GM21381 (cell line): ENCODE measurements around the gene ARHGEF19.

Source experiments
- ATAC-seq: cut with Tn5 transposase; IDR thresholded peaks from one replicate; pipeline ENCODE4 v1.9.1; 2021; ENCODE audit warnings: mild to moderate bottlenecking, moderate library complexity; ENCODE audit not compliant: unreplicated experiment

The ARHGEF19 gene

DNA sequence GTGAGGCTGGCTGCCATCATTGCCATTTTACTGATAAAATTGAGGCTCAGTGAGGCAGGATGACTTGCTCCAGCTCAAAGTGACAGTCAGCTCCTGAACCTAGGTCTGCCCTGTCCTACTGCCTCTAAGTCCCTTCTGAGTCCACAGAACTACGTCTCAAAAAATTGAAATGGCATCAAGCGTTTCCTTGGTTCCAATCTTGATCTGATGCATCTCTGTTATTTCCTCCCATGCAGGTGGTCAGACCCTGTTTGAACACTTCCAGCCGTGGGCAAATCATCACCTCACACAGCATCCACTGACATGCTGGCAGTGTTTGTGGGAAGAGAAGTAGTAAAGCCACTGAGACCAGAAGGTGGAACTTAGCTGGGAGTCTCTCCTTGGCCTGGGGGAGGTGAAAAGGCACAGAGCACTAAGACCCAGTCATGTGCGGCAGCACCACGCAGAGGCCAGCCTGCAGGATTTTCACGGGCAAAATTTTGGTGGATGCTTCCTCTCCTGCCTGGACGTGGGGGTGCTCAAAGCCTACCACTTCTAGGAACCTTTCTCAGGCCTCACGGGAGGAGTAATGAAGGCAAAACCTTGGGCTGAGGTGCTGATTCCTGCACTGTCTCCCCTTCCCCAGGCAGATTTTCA lies 32.3 kb upstream of the ARHGEF19 start:
- ATAC-seq, result no peak

- no peak for ATAC-seq
Measured at GRCh38 chr1:16243936-16244649, 31.6 kb upstream of the ARHGEF19 start.

- ATAC-seq, result no peak
Measured at GRCh38 chr1:16243215-16243610, 30.8 kb upstream of the ARHGEF19 start.

DNA sequence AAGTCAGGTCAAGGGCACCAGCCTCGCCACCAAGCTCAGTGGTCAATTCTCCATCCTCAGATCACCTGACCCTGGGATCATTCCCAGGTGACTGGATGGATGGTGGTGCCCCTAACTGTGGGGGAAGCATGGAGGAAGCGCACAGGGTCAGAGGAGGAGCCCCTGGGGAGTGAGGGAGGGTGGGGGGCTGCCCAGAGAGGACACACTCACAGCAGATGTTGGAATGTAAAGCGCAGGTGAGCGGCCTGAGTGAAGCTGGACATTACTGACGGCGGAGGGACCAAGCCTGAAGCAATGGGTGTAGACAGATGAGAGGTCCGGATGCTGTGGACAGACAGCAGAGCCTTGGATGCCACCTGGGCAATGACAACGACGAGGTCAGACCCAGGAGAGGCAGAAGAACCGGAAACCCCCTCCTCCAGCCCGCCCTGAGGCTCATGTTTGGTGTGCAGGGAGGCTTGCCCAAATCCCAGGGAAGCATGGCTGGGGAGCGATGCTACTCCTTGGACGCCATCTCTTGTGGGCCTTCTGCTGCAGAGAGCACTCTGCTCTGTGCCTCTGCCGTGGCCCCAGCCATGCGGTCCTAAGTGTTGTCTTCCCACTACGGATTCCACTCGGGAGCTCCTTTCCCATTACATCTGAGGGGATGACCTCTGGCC lies 30.2 kb upstream of the ARHGEF19 start:
- no peak for ATAC-seq

DNA sequence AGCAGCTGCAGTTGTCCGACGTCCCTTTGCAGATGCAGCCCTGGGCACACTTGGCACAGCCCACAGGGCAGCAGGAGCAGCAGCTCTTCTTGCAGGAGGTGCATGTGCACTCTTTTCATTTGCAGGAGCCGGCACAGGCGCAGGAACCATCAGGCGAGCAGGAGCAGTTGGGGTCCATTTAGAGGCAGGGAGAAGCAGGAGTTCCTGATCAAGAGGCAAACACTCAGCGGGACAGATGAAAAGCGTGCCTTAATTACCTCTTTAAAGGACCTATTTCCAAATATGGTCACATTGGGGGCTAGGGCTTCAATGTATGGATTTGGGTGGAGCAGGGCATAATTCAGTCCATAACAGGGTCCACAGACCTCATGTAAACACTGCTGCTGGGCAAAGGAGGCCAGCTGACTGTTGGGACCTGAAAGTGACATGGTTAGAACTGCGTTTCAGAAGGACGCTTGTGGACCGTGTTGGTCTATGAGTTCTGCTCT lies 28.8 kb upstream of the ARHGEF19 start:
- ATAC-seq, result no peak

GRCh38 chr1:16239972-16240491 lies 27.6 kb upstream of the ARHGEF19 start:
- ATAC-seq, result no peak

DNA sequence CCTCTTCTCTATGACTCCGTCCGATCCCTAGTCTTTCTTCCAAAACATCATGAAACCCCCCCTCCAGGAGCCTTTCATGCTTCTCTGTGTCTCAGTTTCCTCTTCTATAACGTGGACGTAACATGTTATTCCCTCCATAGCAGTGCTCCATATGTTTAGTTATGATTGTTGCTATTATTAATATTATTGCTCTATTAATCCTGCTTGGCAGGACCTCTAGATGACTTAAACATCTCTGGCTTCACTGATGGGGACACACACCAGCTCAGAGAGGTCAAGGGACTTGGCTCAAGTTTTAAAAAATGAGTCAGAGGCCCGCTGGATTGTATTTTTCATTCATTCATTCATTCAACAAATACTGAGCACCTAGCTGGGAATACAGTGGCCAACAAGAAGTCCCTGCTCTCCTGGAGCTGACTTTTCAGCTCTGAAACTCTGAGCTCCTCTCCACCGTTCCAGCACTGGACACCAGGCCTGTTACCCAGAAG lies 24.9 kb upstream of the ARHGEF19 start:
- ATAC-seq, result no peak

GRCh38 chr1:16236511-16237342 lies 24.3 kb upstream of the ARHGEF19 start, which contains the start of gene CPLANE2:
CPLANE2 (minus strand) TSS chr1:16237183; CDS start chr1:16236742, 441 bp downstream.
- ATAC-seq, result peak; percentile 73

DNA sequence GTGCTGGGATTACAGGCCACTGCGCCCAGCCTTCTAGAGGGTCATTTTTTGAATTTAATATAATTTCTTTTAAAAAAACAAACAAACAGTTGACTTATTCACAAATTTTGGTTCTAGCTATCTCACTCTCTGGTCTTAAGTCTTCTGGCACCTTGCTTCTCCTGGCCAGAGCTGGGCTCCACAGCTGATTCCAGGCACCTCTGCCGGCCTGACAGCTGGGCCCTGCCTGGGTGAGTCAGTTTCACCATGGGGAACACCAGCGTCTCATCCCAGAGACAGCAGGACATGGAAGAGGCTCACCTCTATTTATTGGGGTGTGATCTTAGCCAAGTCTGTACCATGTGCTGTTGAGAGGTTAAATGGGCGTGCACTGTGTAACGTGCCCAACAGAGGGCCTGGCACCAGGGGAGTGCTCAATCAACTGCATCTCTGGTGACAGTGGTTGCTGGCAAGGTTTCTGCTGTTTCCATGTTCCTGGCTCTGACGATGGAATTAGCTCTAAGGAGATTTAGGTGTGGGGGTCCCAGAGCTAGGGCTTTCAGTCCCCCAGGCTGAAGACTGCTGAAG lies 23.6 kb upstream of the ARHGEF19 start:
- ATAC-seq, result peak; percentile 35

DNA sequence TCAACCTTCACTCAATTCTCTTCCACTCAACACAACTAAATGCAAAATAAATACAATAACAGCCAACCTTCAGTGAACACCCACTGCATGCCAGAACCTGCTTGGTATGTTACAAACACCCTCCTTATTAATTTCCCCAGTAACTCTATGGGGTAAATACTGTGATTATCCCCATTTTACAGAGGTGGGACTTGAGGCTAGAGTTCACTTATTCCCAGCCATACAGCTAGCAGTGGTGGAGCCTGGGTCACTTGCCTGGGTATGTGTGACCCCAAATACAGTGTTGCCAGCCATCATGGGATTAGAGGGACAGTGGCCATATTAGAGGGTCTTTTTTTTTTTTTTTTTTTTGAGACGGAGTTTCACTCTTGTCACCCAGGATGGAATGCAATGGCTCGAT lies 22.9 kb upstream of the ARHGEF19 start:
- ATAC-seq, result no peak

GRCh38 chr1:16233431-16233830 lies 21.0 kb upstream of the ARHGEF19 start:
- no peak for ATAC-seq

GRCh38 chr1:16232316-16232710 lies 19.9 kb upstream of the ARHGEF19 start:
- ATAC-seq, result no peak

DNA sequence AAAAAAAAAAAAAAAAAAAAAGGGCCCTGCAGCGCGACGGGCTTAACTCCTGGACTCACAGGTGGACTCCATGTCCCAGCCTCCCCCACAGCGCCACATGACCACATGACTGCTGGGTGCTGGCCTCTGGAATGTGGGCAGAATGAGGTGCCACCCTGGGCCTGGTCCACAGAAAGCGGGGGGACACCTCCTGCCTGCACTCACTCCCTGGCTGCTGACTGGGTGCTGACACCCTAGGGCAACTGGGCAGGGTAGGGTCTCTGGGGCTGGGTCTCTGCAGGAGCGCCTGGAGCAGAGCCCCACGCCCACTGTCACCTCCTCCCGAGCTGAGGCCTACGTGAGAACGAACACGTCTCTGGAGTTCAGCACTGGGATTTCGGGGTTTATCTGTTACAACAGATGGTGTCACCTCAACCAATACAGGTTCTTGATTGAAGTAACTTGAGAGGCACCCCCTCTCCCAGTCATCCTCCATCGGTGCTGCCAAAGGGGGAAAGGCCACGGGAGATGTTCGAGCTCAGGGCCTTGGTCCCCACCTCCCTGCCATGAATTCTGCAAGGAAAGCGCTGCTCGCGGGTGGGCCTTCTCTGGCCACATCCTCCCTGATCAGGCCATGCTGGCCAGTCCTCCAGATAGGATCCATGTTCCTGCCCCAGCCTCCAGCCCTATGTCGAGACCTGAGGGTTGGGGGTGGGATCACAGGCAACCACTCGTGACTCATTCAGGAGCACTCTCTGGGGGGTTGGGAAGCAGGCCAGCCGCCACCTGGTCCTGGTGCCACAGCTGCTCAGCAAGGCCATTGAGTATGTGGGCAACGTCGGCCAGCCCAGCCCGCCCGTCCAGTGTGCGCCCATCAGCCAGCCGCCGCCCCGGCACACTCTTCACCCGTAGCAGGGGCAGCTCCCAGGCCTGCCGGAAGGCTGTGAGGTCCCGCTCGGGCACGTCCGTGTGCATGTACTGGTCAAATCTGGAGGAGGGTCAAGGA lies 19.2 kb upstream of the ARHGEF19 start:
- no peak for ATAC-seq

GRCh38 chr1:16230744-16231143 lies 18.3 kb upstream of the ARHGEF19 start:
- ATAC-seq, result no peak

DNA sequence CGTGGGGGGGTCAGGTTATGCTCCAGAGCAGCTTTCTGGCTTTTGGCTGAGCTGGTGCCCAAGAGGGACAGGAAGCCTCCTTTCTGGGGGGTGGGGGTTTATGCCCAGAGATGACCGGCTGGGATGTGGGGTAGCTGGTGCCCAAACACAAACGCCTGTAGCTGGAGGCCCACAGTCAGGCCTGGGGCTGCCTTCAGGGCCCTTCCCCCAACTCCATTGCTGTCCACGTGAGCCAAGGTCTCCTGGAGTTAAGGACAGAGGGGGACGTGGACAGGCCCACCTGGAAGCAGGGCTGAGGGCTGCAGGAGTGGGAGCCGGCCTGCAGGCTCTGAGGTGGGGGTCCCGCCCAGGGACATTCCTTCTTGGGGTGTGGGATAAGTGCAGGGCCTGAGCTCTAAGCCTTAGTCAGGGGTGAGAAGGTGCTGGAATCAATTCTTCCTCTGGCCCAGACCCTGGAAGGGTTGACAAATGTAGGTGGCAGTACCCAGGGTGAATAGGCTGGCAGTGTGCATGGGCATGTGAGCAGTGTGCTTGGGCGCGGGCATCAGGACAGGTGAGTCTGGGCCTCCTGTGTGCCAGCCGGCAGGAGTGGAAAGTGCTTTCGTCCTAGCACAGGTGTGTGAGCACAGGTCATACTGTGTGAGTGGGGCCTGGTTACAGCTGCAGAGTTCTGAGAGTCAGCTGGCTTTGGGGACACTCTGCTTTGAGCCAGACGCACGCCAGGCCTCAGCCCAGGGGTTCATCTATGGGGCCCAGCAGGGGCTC lies 17.7 kb upstream of the ARHGEF19 start:
- ATAC-seq, result no peak

GRCh38 chr1:16226490-16227179 lies 14.2 kb upstream of the ARHGEF19 start:
- no peak for ATAC-seq

DNA sequence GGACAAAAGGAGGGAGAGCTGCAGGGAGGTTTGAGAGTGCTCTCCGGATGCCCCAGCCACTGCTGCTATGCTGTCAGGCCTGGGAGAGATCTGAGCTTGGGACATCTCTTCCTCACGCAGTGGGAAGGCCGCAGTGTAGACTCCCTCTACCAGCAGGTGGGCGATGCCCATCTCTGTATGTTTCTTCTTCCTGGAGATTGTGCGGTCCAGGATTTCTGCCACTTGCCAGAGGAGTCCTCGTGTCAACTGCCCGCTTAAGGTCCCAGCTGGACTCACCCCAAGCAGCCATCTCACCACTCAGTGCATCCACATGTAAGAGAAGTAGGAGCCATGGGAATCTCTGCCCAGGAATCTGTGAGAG lies 13.7 kb upstream of the ARHGEF19 start:
- no peak for ATAC-seq

DNA sequence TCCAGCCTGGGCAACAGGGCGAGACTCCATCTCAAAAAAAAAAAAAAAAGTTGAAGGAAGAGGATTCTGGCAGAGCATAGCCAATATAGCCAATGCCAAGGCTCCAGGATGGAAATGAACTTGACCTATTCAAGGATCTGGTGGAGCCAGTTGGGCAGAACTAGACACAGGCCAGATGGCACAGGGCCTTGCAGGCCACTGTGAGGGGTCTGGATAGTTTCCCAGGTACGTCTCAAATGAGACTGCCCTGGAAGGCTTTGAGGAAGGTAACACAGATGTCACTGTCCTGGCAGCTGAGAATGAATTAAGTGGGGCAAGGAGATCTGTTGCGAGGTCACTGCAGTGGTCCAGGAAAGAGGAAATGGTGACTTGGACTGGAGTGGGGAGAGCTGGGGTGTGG lies 12.0 kb upstream of the ARHGEF19 start:
- no peak for ATAC-seq
